LNCAP (cell line): ENCODE data around the gene OR2M2.

Experiments
- TF ChIP-seq, protein P1 (sequence below): fragments of 450-650 bp; IDR thresholded peaks from 2 replicates; pipeline ENCODE4 v1.5.1; 2017; ENCODE audit warnings: mild to moderate bottlenecking

OR2M2 gene

DNA sequence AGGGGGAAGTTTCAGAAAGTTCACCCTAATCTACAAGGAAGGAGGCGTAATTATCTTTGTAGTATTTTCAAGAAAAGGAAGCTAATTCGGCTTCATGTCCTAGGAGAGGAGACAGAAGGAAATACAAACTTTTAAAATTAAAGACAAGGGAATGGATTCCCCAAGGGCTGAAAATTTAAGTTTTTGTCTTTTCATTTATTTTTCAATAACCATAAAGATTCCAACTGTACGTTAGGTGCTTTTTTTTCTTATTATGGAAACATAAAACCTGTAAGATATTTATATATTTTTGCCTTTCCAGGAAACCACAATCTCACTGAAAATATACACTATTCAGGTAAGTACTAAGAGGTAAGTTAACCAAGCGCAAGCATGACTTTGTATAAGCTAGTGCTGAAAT lies 22.3 kb downstream of the OR2M2 start, which contains the start of gene OR2M3:
Gene OR2M3, plus strand, starts transcription at position 301 of the 400 bp plus-strand sequence. CDS start 5,803 bp downstream, outside the sequence.
- TF ChIP-seq, protein P1, sequence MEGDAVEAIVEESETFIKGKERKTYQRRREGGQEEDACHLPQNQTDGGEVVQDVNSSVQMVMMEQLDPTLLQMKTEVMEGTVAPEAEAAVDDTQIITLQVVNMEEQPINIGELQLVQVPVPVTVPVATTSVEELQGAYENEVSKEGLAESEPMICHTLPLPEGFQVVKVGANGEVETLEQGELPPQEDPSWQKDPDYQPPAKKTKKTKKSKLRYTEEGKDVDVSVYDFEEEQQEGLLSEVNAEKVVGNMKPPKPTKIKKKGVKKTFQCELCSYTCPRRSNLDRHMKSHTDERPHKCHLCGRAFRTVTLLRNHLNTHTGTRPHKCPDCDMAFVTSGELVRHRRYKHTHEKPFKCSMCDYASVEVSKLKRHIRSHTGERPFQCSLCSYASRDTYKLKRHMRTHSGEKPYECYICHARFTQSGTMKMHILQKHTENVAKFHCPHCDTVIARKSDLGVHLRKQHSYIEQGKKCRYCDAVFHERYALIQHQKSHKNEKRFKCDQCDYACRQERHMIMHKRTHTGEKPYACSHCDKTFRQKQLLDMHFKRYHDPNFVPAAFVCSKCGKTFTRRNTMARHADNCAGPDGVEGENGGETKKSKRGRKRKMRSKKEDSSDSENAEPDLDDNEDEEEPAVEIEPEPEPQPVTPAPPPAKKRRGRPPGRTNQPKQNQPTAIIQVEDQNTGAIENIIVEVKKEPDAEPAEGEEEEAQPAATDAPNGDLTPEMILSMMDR = no peak

DNA sequence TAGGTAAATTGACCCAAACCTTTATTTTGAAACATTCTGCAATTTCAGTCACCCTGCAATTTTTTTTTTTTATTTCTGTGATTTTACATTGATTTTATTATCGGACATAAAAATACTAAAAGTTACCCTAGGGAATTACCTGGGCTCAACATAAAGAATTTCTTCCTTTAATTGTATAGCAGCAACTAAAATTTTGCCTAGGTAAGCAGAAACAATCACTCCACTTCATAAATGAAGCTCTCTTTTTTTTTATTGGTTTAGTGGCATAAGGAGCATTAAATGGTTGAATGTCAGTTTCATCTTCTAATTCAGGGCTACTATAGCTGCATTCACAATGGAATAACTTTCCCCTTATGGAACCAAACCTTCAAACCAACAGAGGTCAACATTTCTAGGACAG lies 41.3 kb downstream of the OR2M2 start:
- TF ChIP-seq, protein P1 = no peak

DNA sequence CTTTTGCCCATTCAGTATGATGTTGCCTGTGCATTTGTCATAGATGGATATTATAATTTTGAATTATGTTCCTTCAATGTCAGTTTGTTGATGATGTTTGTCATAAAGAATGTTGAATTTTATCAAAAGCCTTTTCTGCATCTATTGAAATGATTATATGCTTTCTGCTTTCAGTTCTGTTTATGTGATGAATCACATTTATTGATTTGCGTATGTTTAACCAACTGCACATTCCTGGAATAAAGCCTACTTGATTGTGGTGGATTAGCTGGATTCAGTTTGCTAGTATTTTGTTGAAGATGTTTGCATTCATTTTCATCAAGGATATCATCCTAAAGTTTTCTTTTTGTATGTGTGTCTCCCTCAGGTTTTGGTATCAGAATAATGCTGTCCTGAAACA lies 50.9 kb downstream of the OR2M2 start:
- TF ChIP-seq, protein P1 = no peak

DNA sequence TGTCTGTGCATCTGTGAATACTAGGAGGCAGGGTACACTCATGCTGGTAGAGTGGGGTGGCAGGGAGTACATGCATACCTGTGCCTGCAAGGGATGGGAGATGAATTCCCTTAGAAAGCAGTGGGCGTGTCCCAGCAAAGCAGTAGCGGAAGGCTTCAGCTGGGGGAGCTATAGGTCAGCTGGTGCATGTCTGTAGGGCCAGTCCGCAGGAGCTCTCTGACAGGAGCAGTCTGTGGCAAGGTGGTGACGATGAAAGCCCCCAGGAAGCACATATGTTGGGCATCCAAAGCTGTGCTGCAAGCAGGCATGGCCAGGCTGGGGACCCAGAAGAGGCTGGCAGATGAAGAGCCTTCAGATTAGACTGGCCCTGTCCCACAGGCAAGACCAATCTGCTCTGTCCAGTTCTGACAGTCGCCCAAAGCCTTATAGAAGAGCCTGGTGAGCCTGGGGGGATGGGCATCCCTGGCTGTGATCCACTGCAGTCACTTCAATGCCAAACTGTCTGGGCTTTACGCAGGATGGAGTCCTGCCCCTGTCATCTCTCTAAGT lies 54.8 kb downstream of the OR2M2 start:
- TF ChIP-seq, protein P1 = no peak
